H1 (cell line): ENCODE data around the gene MYH9. TPM values are rescaled to one million over a fixed set of nuclear protein-coding genes. Genes with fewer than 3 reads are reported as not detected.

Experiments
- CTCF ChIA-PET: fragments of 300-600 bp; sonication (Branson Sonifier 250); formaldehyde crosslinking; loops from one replicate; lab custom pipeline; 2021; ENCODE audit not compliant: partially characterized antibody; lab: Charles Lee
- POLR2A ChIA-PET: fragments of 300-600 bp; sonication (Branson Sonifier 250); formaldehyde crosslinking; loops from one replicate; lab custom pipeline; 2021; ENCODE audit warnings: inconsistent platforms; ENCODE audit not compliant: partially characterized antibody; lab: Charles Lee
- DNase-seq, 2 experiments: peaks; one replicate each; pipeline versions ENCODE4 v3.0.0 to v3.0.0-alpha.2; 2010 to 2022; ENCODE audit warnings: low spot score in 2 of 2, low read depth in 1 of 2, mixed read lengths in 1 of 2
- FAIRE-seq: peaks from 2 replicates; lab custom pipeline; 2011; peaks lifted over from hg19 to GRCh38; lab: Jason Lieb, UNC
- H2AFZ ChIP-seq: 2 replicates; pipeline ENCODE4 v1.8.1; 2012; ENCODE audit warnings: low read length, inconsistent platforms
- H2AK5ac ChIP-seq: 2 replicates; pipeline ENCODE4 v1.6.1; 2013; ENCODE audit warnings: low read depth, low read length
- H2BK120ac ChIP-seq: replicated peaks from 2 replicates; pipeline ENCODE3; 2013; ENCODE audit warnings: low read depth, low read length, inconsistent platforms
- H2BK12ac ChIP-seq: 2 replicates; pipeline ENCODE4 v1.6.1; 2013; ENCODE audit warnings: low read depth, low read length
- H2BK15ac ChIP-seq: 2 replicates; pipeline ENCODE4 v1.6.1; 2013; ENCODE audit warnings: low read length
- H2BK20ac ChIP-seq: 2 replicates; pipeline ENCODE4 v1.6.1; 2013; ENCODE audit warnings: low read length
- H2BK5ac ChIP-seq: 2 replicates; pipeline ENCODE4 v1.6.1; 2013; ENCODE audit warnings: low read depth, low read length
- H3K14ac ChIP-seq: 2 replicates; pipeline ENCODE4 v1.6.1; 2013; ENCODE audit warnings: inconsistent platforms; ENCODE audit not compliant: insufficient read length
- H3K18ac ChIP-seq: 2 replicates; pipeline ENCODE4 v1.6.1; 2013; ENCODE audit warnings: low read length; ENCODE audit errors: extremely low read depth
- H3K23ac ChIP-seq: 2 replicates; pipeline ENCODE4 v1.6.1; 2013; ENCODE audit warnings: inconsistent platforms; ENCODE audit not compliant: insufficient read length
- H3K23me2 ChIP-seq: 2 replicates; pipeline ENCODE4 v1.6.1; 2013; ENCODE audit warnings: low read depth, low read length
- H3K27ac ChIP-seq: 2 replicates; pipeline ENCODE4 v1.6.1; 2011; ENCODE audit warnings: low read depth, low read length, inconsistent platforms
- H3K27me3 ChIP-seq, 4 experiments: replicated peaks in 1 of 4; 1 replicate in 1 of 4; 2 replicates in 3 of 4; pipeline versions ENCODE4 v1.6.1 to v1.8.1; 2011 to 2013; ENCODE audit warnings: low read length in 3 of 4, mild to moderate bottlenecking in 3 of 4, inconsistent platforms in 2 of 4, mixed read lengths in 2 of 4, moderate library complexity in 1 of 4; ENCODE audit not compliant: control insufficient read depth in 3 of 4, insufficient read depth in 3 of 4; ENCODE audit errors: extremely low read depth in 1 of 4
- H3K36me3 ChIP-seq, 4 experiments: 2 replicates each; pipeline versions ENCODE4 v1.6.1 to v1.8.1; 2011 to 2013; ENCODE audit warnings: mild to moderate bottlenecking in 4 of 4, low read length in 3 of 4, moderate library complexity in 2 of 4, control low read depth in 1 of 4, inconsistent platforms in 1 of 4; ENCODE audit not compliant: insufficient read depth in 4 of 4, control insufficient read depth in 2 of 4
- H3K4ac ChIP-seq: replicated peaks from 2 replicates; pipeline ENCODE3; 2013; ENCODE audit warnings: low read length, low read depth, mixed read lengths, inconsistent platforms; ENCODE audit not compliant: insufficient read length
- H3K4me1 ChIP-seq, 4 experiments: replicated peaks in 1 of 4; 1 replicate in 1 of 4; 2 replicates in 3 of 4; pipeline versions ENCODE4 v1.6.1 to v1.8.1; 2011 to 2013; ENCODE audit warnings: low read length in 3 of 4, inconsistent platforms in 2 of 4, mixed read lengths in 1 of 4; ENCODE audit not compliant: insufficient read depth in 4 of 4, control insufficient read depth in 3 of 4
- H3K4me2 ChIP-seq, 2 experiments: 2 replicates each; pipeline versions ENCODE4 v1.6.1 to v1.8.1; 2011 to 2013; ENCODE audit warnings: low read depth in 2 of 2, low read length in 2 of 2, control low read depth in 1 of 2, inconsistent platforms in 1 of 2, mild to moderate bottlenecking in 1 of 2; ENCODE audit not compliant: insufficient read depth in 1 of 2
- H3K4me3 ChIP-seq, 4 experiments: fragments of 200-600, 300-600 bp in 1 of 4; sonication (generic), shearing (Covaris generic), sonication (Bioruptor Twin) in 1 of 4; 2 replicates each; pipeline versions ENCODE4 v1.5.1 to v1.8.1; 2011 to 2016; ENCODE audit warnings: low read length in 4 of 4, low read depth in 3 of 4, control low read depth in 2 of 4, inconsistent platforms in 2 of 4, mild to moderate bottlenecking in 2 of 4, mixed read lengths in 1 of 4, moderate library complexity in 1 of 4; ENCODE audit not compliant: insufficient read depth in 2 of 4; ENCODE audit errors: extremely low read depth in 1 of 4
- H3K56ac ChIP-seq: replicated peaks from 2 replicates; pipeline ENCODE3; 2013; ENCODE audit warnings: low read depth, mild to moderate bottlenecking, mixed read lengths, low read length, inconsistent platforms; ENCODE audit not compliant: insufficient read length
- H3K79me1 ChIP-seq: 2 replicates; pipeline ENCODE4 v1.6.1; 2013; ENCODE audit warnings: low read depth, low read length, control low read depth
- H3K79me2 ChIP-seq, 2 experiments: 2 replicates each; pipeline versions ENCODE4 v1.6.1 to v1.8.1; 2012 to 2013; ENCODE audit warnings: low read length in 2 of 2, mild to moderate bottlenecking in 2 of 2, inconsistent platforms in 1 of 2; ENCODE audit not compliant: insufficient read depth in 2 of 2, control insufficient read depth in 1 of 2
- H3K9ac ChIP-seq, 4 experiments: replicated peaks in 1 of 4; 1 replicate in 1 of 4; 2 replicates in 3 of 4; pipeline versions ENCODE4 v1.6.1 to v1.8.1; 2011 to 2013; ENCODE audit warnings: low read depth in 3 of 4, low read length in 3 of 4, control low read depth in 2 of 4, mild to moderate bottlenecking in 2 of 4, moderate library complexity in 2 of 4, inconsistent platforms in 1 of 4; ENCODE audit errors: extremely low read depth in 1 of 4
- H3K9me3 ChIP-seq, 2 experiments: 2 replicates each; pipeline versions ENCODE4 v1.6.1 to v1.8.1; 2012 to 2013; ENCODE audit warnings: mild to moderate bottlenecking in 2 of 2, moderate library complexity in 2 of 2, control low read depth in 1 of 2, inconsistent platforms in 1 of 2, low read depth in 1 of 2, low read length in 1 of 2, mixed read lengths in 1 of 2; ENCODE audit not compliant: insufficient read depth in 2 of 2
- H4K20me1 ChIP-seq, 2 experiments: replicated peaks in 1 of 2; 2 replicates each; pipeline versions ENCODE3 to v1.8.1; 2011 to 2013; ENCODE audit warnings: inconsistent platforms in 2 of 2, low read length in 2 of 2, mild to moderate bottlenecking in 1 of 2; ENCODE audit not compliant: insufficient read depth in 2 of 2, control insufficient read depth in 1 of 2
- H4K5ac ChIP-seq: 2 replicates; pipeline ENCODE4 v1.6.1; 2013; ENCODE audit warnings: low read length, low read depth, mixed read lengths, inconsistent platforms; ENCODE audit not compliant: insufficient read length
- H4K8ac ChIP-seq: 2 replicates; pipeline ENCODE4 v1.8.0; 2013; ENCODE audit warnings: mild to moderate bottlenecking, moderate library complexity, low read length, inconsistent platforms; ENCODE audit not compliant: insufficient read depth; ENCODE audit errors: extremely low read depth
- H4K91ac ChIP-seq: replicated peaks from 2 replicates; pipeline ENCODE3; 2013; ENCODE audit warnings: low read length, mixed read lengths, inconsistent platforms; ENCODE audit not compliant: insufficient read length
- CBX8 ChIP-seq: fragments of 300-800, 300-1000 bp; sonication (generic); IDR thresholded peaks from 2 replicates; pipeline ENCODE4 v1.7.1; 2016; ENCODE audit warnings: low read depth, low read length, borderline replicate concordance
- CHD1 ChIP-seq: IDR thresholded peaks from 2 replicates; pipeline ENCODE4 v1.6.1; 2012; ENCODE audit warnings: low read depth, low read length, improper control_type of control experiment
- CTBP2 ChIP-seq: IDR thresholded peaks from 2 replicates; pipeline ENCODE4 v1.7.0; 2011; ENCODE audit warnings: borderline replicate concordance, mild to moderate bottlenecking, moderate library complexity, mixed read lengths, low read length; ENCODE audit not compliant: insufficient read depth, insufficient read length
- E2F6 ChIP-seq: IDR thresholded peaks from 2 replicates; pipeline ENCODE4 v1.6.1; 2012; ENCODE audit warnings: inconsistent platforms
- GTF2F1 ChIP-seq: IDR thresholded peaks from 2 replicates; pipeline ENCODE4 v1.6.1; 2012; ENCODE audit warnings: low read depth, low read length, improper control_type of control experiment, borderline replicate concordance
- NANOG ChIP-seq: IDR thresholded peaks from 2 replicates; pipeline ENCODE4 v1.6.1; 2011; ENCODE audit warnings: low read length, low read depth, mild to moderate bottlenecking, inconsistent platforms; ENCODE audit not compliant: insufficient read depth, poor library complexity, severe bottlenecking
- RBBP5 ChIP-seq: IDR thresholded peaks from 2 replicates; pipeline ENCODE4 v1.7.1; 2012; ENCODE audit warnings: low read depth, mild to moderate bottlenecking, inconsistent platforms, low read length, moderate library complexity, borderline replicate concordance
- SUZ12 ChIP-seq: fragments of 200-600 bp; sonication (generic); IDR thresholded peaks from 2 replicates; pipeline ENCODE4 v1.6.1; 2012; ENCODE audit warnings: mild to moderate bottlenecking, inconsistent platforms, low read length, moderate library complexity, mixed read lengths
- WGBS, 2 experiments: shearing (Covaris generic) in 1 of 2; methylation state at CpG; one replicate each; pipeline versions ENCODE4 v1.1.6 to v1.1.7; 2013 to 2015; ENCODE audit warnings: low lambda C conversion rate in 2 of 2, mixed read lengths in 2 of 2, inconsistent platforms in 1 of 2, low coverage in 1 of 2, missing lambda C conversion rate in 1 of 2; ENCODE audit not compliant: insufficient replicate concordance in 2 of 2, insufficient coverage in 1 of 2, insufficient read length in 1 of 2; ENCODE audit errors: extremely low coverage in 1 of 2, missing lambda C conversion rate in 1 of 2; 5-methylcytosine and 5-hydroxymethylcytosine counted together
- polyA plus RNA-seq, 7 experiments: library from polyadenylated mRNA; depleted of rRNA in 3 of 7; stranded (reverse) in 5 of 7; unstranded in 2 of 7; fragments of >200 nt in 5 of 7; fragments of 200-250 nt in 2 of 7; gene quantifications; 1 replicate in 5 of 7; 2 replicates in 1 of 7; 4 replicates in 1 of 7; pipeline versions ENCODE4 v1.2.1 to v1.2.3, GENCODE V29; 2011 to 2013; ENCODE audit warnings: missing spikeins in 2 of 7, mixed read lengths in 2 of 7
- total RNA-seq: library from RNA; stranded (reverse); fragmentation: NEBNext Ultra II Directional; extraction: Animal tissue kit (Norgen Biotek cat#: 25700); gene quantifications from 2 replicates; pipeline ENCODE4 v1.2.1, GENCODE V29; 2021

Gene MYH9
- total and polyA plus RNA-seq, 2 of the 8 experiments (the other 6 are each of a cell fraction or from before 2014, with no cell fraction given): 24.9 to 322 TPM

- no peak overlapping the region for H2BK5ac ChIP-seq
- H4K8ac ChIP-seq: no peak overlapping the region; the same call in 1 of the 2 replicates
- no peak overlapping the region for H2BK15ac ChIP-seq
- peaks cover 2 to 11% of the 10 kb centered on the region in 2 experiments; a peak in 1 of 4 replicates for H3K9me3 ChIP-seq
- no peak overlapping the region for H3K27ac ChIP-seq
- H3K4me2 ChIP-seq: no peak overlapping the region
- POLR2A ChIA-PET: interaction anchor here (0.7 to 1.8 kb wide), 6 partner anchors 10 to 193 kb away, joined by 3 to 5 read pairs (median 4); partner anchors contain the start of gene TXN2
- no peak overlapping the region for H3K14ac ChIP-seq
- H2AK5ac ChIP-seq: no peak overlapping the region
- no peak overlapping the region for H3K23ac ChIP-seq
- peaks cover 51 to 78% (median 72%) of the 10 kb centered on the region in 4 experiments for H3K36me3 ChIP-seq
- H4K5ac ChIP-seq: no peak overlapping the region
- no peaks in the 10 kb centered on the region for H3K23me2 ChIP-seq
- no peak overlapping the region for H3K9ac ChIP-seq
- no peaks in the 10 kb centered on the region for H3K27me3 ChIP-seq
- no peak overlapping the region for H3K4me3 ChIP-seq
- CTCF ChIA-PET: interaction anchor here (0.8 to 8.0 kb wide), 12 partner anchors 10 to 223 kb away, joined by 3 to 159 read pairs (median 6); no protein-coding TSS in a partner anchor
- no peak overlapping the region for H3K4ac ChIP-seq
- 95% methylated on average over 26 of the region's 33 CpGs; no CpG with 5 or more reads in 1 of the 2 experiments for WGBS, 2 experiments
- H3K18ac ChIP-seq: no peak overlapping the region
- H2AFZ ChIP-seq: no peak overlapping the region
- H2BK20ac ChIP-seq: no peak overlapping the region
- no peaks in the 10 kb centered on the region for H3K79me1 ChIP-seq
- H2BK12ac ChIP-seq: no peak overlapping the region
- FAIRE-seq (no peak), DNase-seq (no peak)
- H2BK120ac ChIP-seq: no peak overlapping the region
- H3K4me1 ChIP-seq: peaks cover 0 to 3% (median 0%) of the 10 kb centered on the region in 4 experiments; a peak in 3 of 7 replicates
- peaks cover 0 to 7% of the 10 kb centered on the region in 2 experiments for H4K20me1 ChIP-seq
- no peaks in the 10 kb centered on the region for H3K79me2 ChIP-seq
- H3K56ac ChIP-seq: no peak overlapping the region
- H4K91ac ChIP-seq: no peak overlapping the region
- TF ChIP-seq E2F6: no peak
- TF ChIP-seq GTF2F1: no peak
- TF ChIP-seq SUZ12: no peak
- no peak for TF ChIP-seq RBBP5
- TF ChIP-seq NANOG: no peak
- TF ChIP-seq CTBP2: no peak
- TF ChIP-seq CHD1: no peak
- TF ChIP-seq CBX8: no peak
Observed at GRCh38 chr22:36288571-36289405, 99.0 kb downstream of the MYH9 start.
